A549 (cell line): ENCODE results near the gene POLR2L.

Experiments
- BHLHE40 ChIP-seq: IDR thresholded peaks from 2 replicates; pipeline ENCODE4 v1.6.1; 2012; ENCODE audit warnings: low read depth, low read length, inconsistent platforms
- EP300 ChIP-seq, 2 experiments: fragments of >200 bp; sonication (Bioruptor Twin); formaldehyde crosslinking; IDR thresholded peaks; 2 replicates in 1 of 2; 3 replicates in 1 of 2; pipeline ENCODE4 v1.6.1; 2016 to 2017
- ESRRA ChIP-seq: fragments of 150-350 bp; IDR thresholded peaks from 2 replicates; pipeline ENCODE4 v1.6.1; 2014; ENCODE audit warnings: mild to moderate bottlenecking, low read length, borderline replicate concordance
- MAZ ChIP-seq: fragments of 150-350 bp; IDR thresholded peaks from 2 replicates; pipeline ENCODE4 v1.6.1; 2014; ENCODE audit warnings: antibody characterized with exemption, low read depth, low read length, borderline replicate concordance
- NPAS2 ChIP-seq: fragments of 250-450 bp; sonication (Bioruptor Pico); IDR thresholded peaks from 2 replicates; pipeline ENCODE4 v1.8.0; 2022; ENCODE audit warnings: mild to moderate bottlenecking, moderate library complexity, borderline replicate concordance
- RAD21 ChIP-seq, 2 experiments: fragments of >200 bp in 1 of 2; sonication (Bioruptor Twin) in 1 of 2; formaldehyde crosslinking in 1 of 2; IDR thresholded peaks in 1 of 2; conservative IDR thresholded peaks in 1 of 2; 2 replicates in 1 of 2; 3 replicates in 1 of 2; pipeline ENCODE4 v1.6.1; 2012 to 2018; ENCODE audit warnings: inconsistent platforms in 1 of 2
- RCOR1 ChIP-seq: fragments of 150-350 bp; IDR thresholded peaks from 2 replicates; pipeline ENCODE4 v1.6.1; 2014; ENCODE audit warnings: antibody characterized with exemption, low read length, low read depth
- REST ChIP-seq: fragments of 200-600 bp; sonication (generic); IDR thresholded peaks from 2 replicates; pipeline ENCODE4 v1.6.1; 2016; ENCODE audit warnings: antibody characterized with exemption, mild to moderate bottlenecking, moderate library complexity
- RFX5 ChIP-seq: fragments of 450-650 bp; IDR thresholded peaks from 2 replicates; pipeline ENCODE4 v1.7.1; 2014; ENCODE audit warnings: antibody characterized with exemption, mild to moderate bottlenecking, moderate library complexity
- SREBF2 ChIP-seq: fragments of 450-650 bp; IDR thresholded peaks from 2 replicates; pipeline ENCODE4 v1.6.1; 2014; ENCODE audit warnings: mild to moderate bottlenecking, moderate library complexity
- ZC3H11A ChIP-seq: fragments of 450-650 bp; IDR thresholded peaks from 2 replicates; pipeline ENCODE4 v1.6.1; 2014; ENCODE audit warnings: antibody characterized with exemption, mild to moderate bottlenecking
- ZFP36 ChIP-seq: fragments of 450-650 bp; IDR thresholded peaks from 2 replicates; pipeline ENCODE4 v1.6.1; 2014; ENCODE audit warnings: borderline replicate concordance; ENCODE audit not compliant: partially characterized antibody
- TF ChIP-seq, protein P1 (sequence below): fragments of >200 bp; sonication (Bioruptor Twin); formaldehyde crosslinking; IDR thresholded peaks from 3 replicates; pipeline ENCODE4 v1.5.1; 2016
- TF ChIP-seq, protein P2 (sequence below): IDR thresholded peaks from 2 replicates; pipeline ENCODE4 v1.6.1; 2012

GRCh38 chr11:876545-876944, 34.2 kb upstream of the POLR2L start:
- TF ChIP-seq, protein P1, sequence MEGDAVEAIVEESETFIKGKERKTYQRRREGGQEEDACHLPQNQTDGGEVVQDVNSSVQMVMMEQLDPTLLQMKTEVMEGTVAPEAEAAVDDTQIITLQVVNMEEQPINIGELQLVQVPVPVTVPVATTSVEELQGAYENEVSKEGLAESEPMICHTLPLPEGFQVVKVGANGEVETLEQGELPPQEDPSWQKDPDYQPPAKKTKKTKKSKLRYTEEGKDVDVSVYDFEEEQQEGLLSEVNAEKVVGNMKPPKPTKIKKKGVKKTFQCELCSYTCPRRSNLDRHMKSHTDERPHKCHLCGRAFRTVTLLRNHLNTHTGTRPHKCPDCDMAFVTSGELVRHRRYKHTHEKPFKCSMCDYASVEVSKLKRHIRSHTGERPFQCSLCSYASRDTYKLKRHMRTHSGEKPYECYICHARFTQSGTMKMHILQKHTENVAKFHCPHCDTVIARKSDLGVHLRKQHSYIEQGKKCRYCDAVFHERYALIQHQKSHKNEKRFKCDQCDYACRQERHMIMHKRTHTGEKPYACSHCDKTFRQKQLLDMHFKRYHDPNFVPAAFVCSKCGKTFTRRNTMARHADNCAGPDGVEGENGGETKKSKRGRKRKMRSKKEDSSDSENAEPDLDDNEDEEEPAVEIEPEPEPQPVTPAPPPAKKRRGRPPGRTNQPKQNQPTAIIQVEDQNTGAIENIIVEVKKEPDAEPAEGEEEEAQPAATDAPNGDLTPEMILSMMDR: no peak
- TF ChIP-seq ZC3H11A (no peak), NPAS2 (CRISPR knock-in tag) (no peak), BHLHE40 (no peak), REST (no peak), ZFP36 (no peak), RCOR1 (no peak), RAD21 (conservative IDR thresholded peaks at IDR 0.05 in 1 of 2, IDR thresholded peaks at IDR 0.05 in 1 of 2) (no peak), SREBF2 (no peak), ESRRA (no peak), EP300 (IDR thresholded peaks at IDR 0.05) (no peak), MAZ (no peak), RFX5 (no peak)
- TF ChIP-seq, protein P2, sequence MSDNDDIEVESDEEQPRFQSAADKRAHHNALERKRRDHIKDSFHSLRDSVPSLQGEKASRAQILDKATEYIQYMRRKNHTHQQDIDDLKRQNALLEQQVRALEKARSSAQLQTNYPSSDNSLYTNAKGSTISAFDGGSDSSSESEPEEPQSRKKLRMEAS: no peak
